Progenitor cell of endocrine pancreas (in vitro differentiated cells): ENCODE measurements around the gene MRLN. TPM values are rescaled to one million over a fixed set of nuclear protein-coding genes. Genes with fewer than 3 reads are reported as not detected.
A peak's percentile ranks its signal among the peaks of the same experiment; 100 is the strongest.

Experiments used
- DNase-seq: peaks from one replicate; pipeline ENCODE4 v3.0.0; 2021; ENCODE audit warnings: low spot score; ENCODE audit not compliant: unreplicated experiment
- H3K27ac Mint-ChIP-seq: 2 replicates; pipeline ENCODE4 v1.8.0; 2021; ENCODE audit warnings: mild to moderate bottlenecking, moderate library complexity, mixed read lengths
- H3K27me3 Mint-ChIP-seq: 2 replicates; pipeline ENCODE4 v1.8.0; 2021; ENCODE audit warnings: mixed read lengths
- H3K36me3 Mint-ChIP-seq: 2 replicates; pipeline ENCODE4 v1.8.0; 2022; ENCODE audit warnings: mixed read lengths; ENCODE audit not compliant: insufficient read depth
- H3K4me1 Mint-ChIP-seq: 2 replicates; pipeline ENCODE4 v1.8.0; 2021; ENCODE audit warnings: low read depth, mixed read lengths
- H3K4me3 Mint-ChIP-seq: 2 replicates; pipeline ENCODE4 v1.8.0; 2021; ENCODE audit warnings: low read depth, mild to moderate bottlenecking, moderate library complexity, mixed read lengths
- H3K9me3 Mint-ChIP-seq: 2 replicates; pipeline ENCODE4 v1.8.0; 2021; ENCODE audit warnings: low read depth, mixed read lengths
- total RNA-seq: library from RNA; stranded (reverse); gene quantifications from 2 replicates; pipeline ENCODE4 v1.2.1, GENCODE V29; 2021
- TF ChIP-seq, protein P1 (sequence below): fragments of 200-600 bp; sonication (generic); IDR thresholded peaks from one replicate; pipeline ENCODE4 v1.5.0; 2021; ENCODE audit warnings: antibody characterized with exemption, mild to moderate bottlenecking; ENCODE audit not compliant: unreplicated experiment

Gene MRLN
- total RNA-seq, 1 donor from 2014 or later = not detected

DNA sequence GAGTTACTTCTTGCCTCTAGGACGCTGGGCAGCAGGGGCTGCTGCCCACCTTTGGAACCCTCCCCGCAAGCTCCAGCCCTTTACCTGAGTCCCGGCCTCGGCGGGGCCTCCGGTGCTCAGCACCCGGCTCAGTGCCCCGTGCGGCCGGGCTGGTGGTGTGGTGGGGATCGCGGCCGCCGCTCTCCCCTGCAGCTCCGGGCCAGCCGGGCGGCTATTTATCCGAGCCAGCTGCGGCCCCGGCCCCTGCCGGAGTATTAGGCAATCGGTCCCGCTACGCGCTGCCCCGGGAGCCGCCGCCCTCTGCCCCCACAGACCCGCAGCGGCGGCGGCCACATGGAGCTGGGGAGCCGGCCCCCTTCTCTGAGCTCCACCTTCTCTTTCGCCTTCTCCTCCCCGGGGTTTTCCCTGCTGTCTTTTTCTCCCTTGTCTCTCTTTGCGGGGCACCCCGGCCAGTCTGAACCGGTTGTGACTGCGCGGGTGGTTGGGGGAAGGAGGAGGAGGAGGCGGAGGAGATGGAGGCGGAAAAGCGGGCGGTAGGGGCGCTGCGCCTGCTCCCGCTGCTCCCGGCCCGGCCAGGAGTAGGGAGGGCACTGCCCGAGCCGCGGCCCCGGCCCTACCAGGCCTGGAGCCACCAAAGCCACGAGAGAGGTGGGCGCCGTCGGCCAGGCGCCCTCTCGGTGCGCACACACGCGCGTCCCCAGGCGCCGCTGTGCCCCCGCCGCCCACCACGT, 43.7 kb downstream of the MRLN start, which contains the start of gene SLC16A9:
TSS of gene SLC16A9 (minus strand) at position 456 of the 731 bp plus-strand sequence. CDS start 25,559 bp downstream, outside the sequence.
- Mint-ChIP-seq H3K27me3 (peaks cover 40% of the 10 kb centered on the region), H3K27ac (peak within 1 kb of the TSS; percentile 96), H3K36me3 (no peaks in the 10 kb centered on the region), H3K4me3 (peak within 1 kb of the TSS; percentile 86), H3K4me1 (peaks cover 3% of the 10 kb centered on the region), H3K9me3 (no peaks in the 10 kb centered on the region)
- peak; percentile 67 for DNase-seq
- TF ChIP-seq, protein P1, sequence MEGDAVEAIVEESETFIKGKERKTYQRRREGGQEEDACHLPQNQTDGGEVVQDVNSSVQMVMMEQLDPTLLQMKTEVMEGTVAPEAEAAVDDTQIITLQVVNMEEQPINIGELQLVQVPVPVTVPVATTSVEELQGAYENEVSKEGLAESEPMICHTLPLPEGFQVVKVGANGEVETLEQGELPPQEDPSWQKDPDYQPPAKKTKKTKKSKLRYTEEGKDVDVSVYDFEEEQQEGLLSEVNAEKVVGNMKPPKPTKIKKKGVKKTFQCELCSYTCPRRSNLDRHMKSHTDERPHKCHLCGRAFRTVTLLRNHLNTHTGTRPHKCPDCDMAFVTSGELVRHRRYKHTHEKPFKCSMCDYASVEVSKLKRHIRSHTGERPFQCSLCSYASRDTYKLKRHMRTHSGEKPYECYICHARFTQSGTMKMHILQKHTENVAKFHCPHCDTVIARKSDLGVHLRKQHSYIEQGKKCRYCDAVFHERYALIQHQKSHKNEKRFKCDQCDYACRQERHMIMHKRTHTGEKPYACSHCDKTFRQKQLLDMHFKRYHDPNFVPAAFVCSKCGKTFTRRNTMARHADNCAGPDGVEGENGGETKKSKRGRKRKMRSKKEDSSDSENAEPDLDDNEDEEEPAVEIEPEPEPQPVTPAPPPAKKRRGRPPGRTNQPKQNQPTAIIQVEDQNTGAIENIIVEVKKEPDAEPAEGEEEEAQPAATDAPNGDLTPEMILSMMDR = peak; percentile 59

DNA sequence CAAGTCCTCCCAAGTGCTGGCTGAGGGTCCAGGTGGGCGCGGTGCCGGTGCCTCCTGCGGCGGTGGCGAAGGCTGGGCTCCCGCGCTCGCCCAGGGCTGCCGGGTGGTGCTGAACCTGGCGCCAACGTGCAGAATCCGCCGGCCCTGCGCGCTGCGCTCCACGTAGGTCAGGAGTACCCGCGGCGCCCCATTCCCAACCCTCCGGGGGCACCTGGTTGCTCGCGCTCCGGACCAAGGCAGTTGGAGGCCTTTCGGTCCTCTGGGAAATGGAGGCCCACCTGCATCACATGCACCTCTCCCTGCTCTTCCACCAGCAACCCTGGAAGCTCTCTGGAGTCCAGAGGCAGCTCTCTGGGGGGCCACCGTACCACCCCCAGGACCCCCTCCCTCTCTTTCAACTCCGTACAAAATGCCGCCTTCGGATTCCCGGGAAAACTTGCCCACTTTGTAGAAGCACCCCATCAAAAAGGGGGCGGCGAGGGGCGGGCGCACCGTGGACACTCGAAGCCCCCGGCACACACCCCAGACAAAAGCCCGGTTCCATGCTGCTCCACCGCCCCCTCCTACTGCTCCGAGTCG, 44.4 kb downstream of the MRLN start:
- H3K36me3 Mint-ChIP-seq = peaks cover 3% of the 10 kb centered on the region
- peaks cover 3% of the 10 kb centered on the region for H3K4me1 Mint-ChIP-seq
- DNase-seq = peak; percentile 36
- H3K27me3 Mint-ChIP-seq = peaks cover 37% of the 10 kb centered on the region
- TF ChIP-seq, protein P1 = no peak
- peak overlapping the region; percentile 86 for H3K4me3 Mint-ChIP-seq
- no peaks in the 10 kb centered on the region for H3K9me3 Mint-ChIP-seq
- peak overlapping the region; percentile 92 for H3K27ac Mint-ChIP-seq

DNA sequence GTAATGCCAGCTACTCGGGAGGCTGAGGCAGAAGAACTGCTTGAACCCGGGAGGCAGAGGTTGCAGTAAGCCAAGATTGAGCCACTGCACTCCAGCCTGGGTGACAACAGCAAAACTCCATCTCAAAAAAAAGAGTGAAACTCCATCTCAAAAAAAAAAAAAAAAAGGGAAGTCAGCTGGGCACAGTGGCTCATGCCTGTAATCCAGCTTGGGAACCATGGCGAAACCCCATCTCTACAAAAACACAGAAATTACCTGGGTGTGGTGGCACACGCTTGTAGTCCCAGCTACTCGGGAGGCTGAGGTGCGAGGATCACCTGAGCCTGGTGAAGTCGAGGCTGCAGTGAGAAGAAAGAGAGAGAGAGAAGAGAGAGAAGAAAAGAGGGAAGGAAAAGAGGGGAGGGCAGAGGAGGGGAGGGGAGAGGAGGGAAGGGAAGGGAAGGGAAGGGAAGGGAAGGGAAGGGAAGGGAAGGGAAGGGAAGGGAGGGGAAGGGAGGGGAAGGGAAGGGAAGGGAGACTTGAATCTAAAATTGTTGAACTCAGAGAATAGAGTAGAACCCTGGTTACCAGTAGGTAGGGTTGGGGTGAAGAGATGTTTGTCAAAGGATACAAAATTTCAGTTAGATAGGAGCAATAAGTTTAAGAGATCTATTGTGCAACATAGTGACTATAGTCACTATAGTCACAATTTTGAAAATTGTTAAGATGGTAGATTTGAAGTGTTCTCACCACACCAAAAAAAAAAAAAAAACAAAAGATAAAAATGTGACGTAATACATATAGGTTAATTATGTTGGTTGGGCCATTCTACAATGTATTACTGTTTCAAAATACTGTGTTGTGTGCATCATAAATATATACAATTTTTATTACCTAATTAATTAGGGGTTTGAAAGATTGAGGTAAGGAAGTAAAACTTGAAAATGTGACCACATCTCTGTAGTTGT, 46.1 kb downstream of the MRLN start:
- Mint-ChIP-seq H3K4me3 (no peak overlapping the region), H3K27me3 (peaks cover 26% of the 10 kb centered on the region), H3K27ac (no peak overlapping the region), H3K9me3 (no peaks in the 10 kb centered on the region), H3K36me3 (peaks cover 3% of the 10 kb centered on the region), H3K4me1 (peaks cover 10% of the 10 kb centered on the region)
- TF ChIP-seq, protein P1 = no peak
- no peak for DNase-seq

GRCh38 chr10:59705931-59706330, 47.3 kb downstream of the MRLN start:
- H3K27me3 Mint-ChIP-seq = peaks cover 18% of the 10 kb centered on the region
- H3K4me3 Mint-ChIP-seq = no peak overlapping the region
- H3K27ac Mint-ChIP-seq = no peak overlapping the region
- H3K4me1 Mint-ChIP-seq = peaks cover 10% of the 10 kb centered on the region
- no peak for DNase-seq
- peaks cover 3% of the 10 kb centered on the region for H3K36me3 Mint-ChIP-seq
- TF ChIP-seq, protein P1 = no peak
- no peaks in the 10 kb centered on the region for H3K9me3 Mint-ChIP-seq

- TF ChIP-seq, protein P1 = no peak
- H3K36me3 Mint-ChIP-seq = peaks cover 3% of the 10 kb centered on the region
- H3K9me3 Mint-ChIP-seq = no peaks in the 10 kb centered on the region
- H3K4me1 Mint-ChIP-seq = peaks cover 8% of the 10 kb centered on the region
- peaks cover 9% of the 10 kb centered on the region for H3K27me3 Mint-ChIP-seq
- no peak for DNase-seq
- H3K4me3 Mint-ChIP-seq = no peak overlapping the region
- H3K27ac Mint-ChIP-seq = no peak overlapping the region
Measured at GRCh38 chr10:59704630-59705029, 48.6 kb downstream of the MRLN start.
